Neural progenitor cell (in vitro differentiated cells): ENCODE results near the gene TREM1.

ENCODE experiments used
- CTCF ChIP-seq: fragments of 200-600 bp; sonication (generic); IDR thresholded peaks from 2 replicates; pipeline ENCODE4 v1.5.1; 2017; ENCODE audit warnings: antibody characterized with exemption, mild to moderate bottlenecking
- EZH2 ChIP-seq: fragments of 200-600 bp; sonication (generic); IDR thresholded peaks from 2 replicates; pipeline ENCODE4 v1.6.1; 2017; ENCODE audit warnings: antibody characterized with exemption, mild to moderate bottlenecking, moderate library complexity
- EZH2phosphoT487 ChIP-seq: fragments of 200-600 bp; sonication (generic); IDR thresholded peaks from 2 replicates; pipeline ENCODE4 v1.6.1; 2017; ENCODE audit warnings: antibody characterized with exemption

GRCh38 chr6:41318654-41319565 lies 32.4 kb upstream of the TREM1 start:
- TF ChIP-seq CTCF, result peak; percentile 99
- TF ChIP-seq EZH2, result no peak
- TF ChIP-seq EZH2phosphoT487, result no peak
